Nephron progenitor cell (in vitro differentiated cells): ENCODE results near the gene WFIKKN1.

ENCODE experiments used
- DNase-seq: peaks from one replicate; pipeline ENCODE4 v3.0.0; 2021
- H3K27ac Mint-ChIP-seq: 2 replicates; pipeline ENCODE4 v1.8.0; 2021; ENCODE audit warnings: mild to moderate bottlenecking, moderate library complexity, mixed read lengths
- H3K27me3 Mint-ChIP-seq: 2 replicates; pipeline ENCODE4 v1.8.0; 2021; ENCODE audit warnings: mild to moderate bottlenecking, low read depth, mixed read lengths; ENCODE audit not compliant: poor library complexity
- H3K36me3 Mint-ChIP-seq: 2 replicates; pipeline ENCODE4 v1.8.0; 2021; ENCODE audit warnings: low read depth, mixed read lengths
- H3K4me1 Mint-ChIP-seq: 2 replicates; pipeline ENCODE4 v1.8.0; 2021; ENCODE audit warnings: mixed read lengths
- H3K4me3 Mint-ChIP-seq: 2 replicates; pipeline ENCODE4 v1.8.0; 2021; ENCODE audit warnings: mild to moderate bottlenecking, moderate library complexity, mixed read lengths
- H3K9me3 Mint-ChIP-seq: 2 replicates; pipeline ENCODE4 v1.8.0; 2021; ENCODE audit warnings: mild to moderate bottlenecking, moderate library complexity, mixed read lengths
- TF ChIP-seq, protein P1 (sequence below): fragments of 200-600 bp; sonication (generic); IDR thresholded peaks from 2 replicates; pipeline ENCODE4 v1.5.0; 2021; ENCODE audit warnings: antibody characterized with exemption

WFIKKN1 gene

DNA sequence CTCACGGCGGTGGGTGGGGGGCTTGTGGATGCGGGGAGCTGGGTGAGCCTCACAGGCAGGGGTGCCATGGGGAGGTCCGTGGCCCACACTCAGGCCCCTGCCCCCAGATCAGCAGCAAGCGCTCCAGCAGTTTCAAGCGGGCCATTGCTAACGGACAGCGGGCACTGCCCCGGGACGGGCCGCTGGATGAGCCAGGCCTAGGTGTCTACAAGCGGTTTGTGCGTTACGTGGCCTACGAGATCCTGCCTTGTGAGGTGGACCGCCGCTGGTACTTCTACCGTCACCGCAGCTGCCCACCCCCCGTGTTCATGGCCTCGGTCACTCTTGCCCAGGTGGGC is 45.7 kb downstream of the WFIKKN1 start:
- H3K36me3 Mint-ChIP-seq, result peaks cover 5% of the 10 kb centered on the region
- H3K4me3 Mint-ChIP-seq, result no peak overlapping the region
- peaks cover 23% of the 10 kb centered on the region for H3K4me1 Mint-ChIP-seq
- DNase-seq, result no peak
- peaks cover 18% of the 10 kb centered on the region for H3K27me3 Mint-ChIP-seq
- TF ChIP-seq, protein P1, sequence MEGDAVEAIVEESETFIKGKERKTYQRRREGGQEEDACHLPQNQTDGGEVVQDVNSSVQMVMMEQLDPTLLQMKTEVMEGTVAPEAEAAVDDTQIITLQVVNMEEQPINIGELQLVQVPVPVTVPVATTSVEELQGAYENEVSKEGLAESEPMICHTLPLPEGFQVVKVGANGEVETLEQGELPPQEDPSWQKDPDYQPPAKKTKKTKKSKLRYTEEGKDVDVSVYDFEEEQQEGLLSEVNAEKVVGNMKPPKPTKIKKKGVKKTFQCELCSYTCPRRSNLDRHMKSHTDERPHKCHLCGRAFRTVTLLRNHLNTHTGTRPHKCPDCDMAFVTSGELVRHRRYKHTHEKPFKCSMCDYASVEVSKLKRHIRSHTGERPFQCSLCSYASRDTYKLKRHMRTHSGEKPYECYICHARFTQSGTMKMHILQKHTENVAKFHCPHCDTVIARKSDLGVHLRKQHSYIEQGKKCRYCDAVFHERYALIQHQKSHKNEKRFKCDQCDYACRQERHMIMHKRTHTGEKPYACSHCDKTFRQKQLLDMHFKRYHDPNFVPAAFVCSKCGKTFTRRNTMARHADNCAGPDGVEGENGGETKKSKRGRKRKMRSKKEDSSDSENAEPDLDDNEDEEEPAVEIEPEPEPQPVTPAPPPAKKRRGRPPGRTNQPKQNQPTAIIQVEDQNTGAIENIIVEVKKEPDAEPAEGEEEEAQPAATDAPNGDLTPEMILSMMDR, result no peak
- no peaks in the 10 kb centered on the region for H3K9me3 Mint-ChIP-seq
- no peak overlapping the region for H3K27ac Mint-ChIP-seq

DNA sequence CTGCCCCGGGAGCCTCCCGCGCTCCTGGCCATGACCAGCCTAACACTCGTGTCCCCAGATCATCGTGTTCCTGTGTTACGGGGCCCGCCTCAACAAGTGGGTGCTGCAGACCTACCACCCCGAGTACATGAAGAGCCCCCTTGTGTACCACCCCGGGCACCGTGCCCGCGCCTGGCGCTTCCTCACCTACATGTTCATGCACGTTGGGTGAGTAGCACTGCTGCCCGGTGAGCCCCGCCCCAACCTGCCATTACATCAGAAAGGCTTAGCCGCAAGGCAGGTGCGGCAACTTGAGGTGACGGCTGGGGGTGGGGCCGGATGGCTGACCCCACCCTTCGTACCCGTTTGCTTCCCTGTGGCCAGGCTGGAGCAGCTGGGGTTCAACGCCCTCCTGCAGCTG is 46.1 kb downstream of the WFIKKN1 start:
- H3K27ac Mint-ChIP-seq, result no peak overlapping the region
- no peaks in the 10 kb centered on the region for H3K9me3 Mint-ChIP-seq
- H3K4me1 Mint-ChIP-seq, result peaks cover 26% of the 10 kb centered on the region
- no peak overlapping the region for H3K4me3 Mint-ChIP-seq
- TF ChIP-seq, protein P1, result no peak
- no peak for DNase-seq
- H3K27me3 Mint-ChIP-seq, result peaks cover 18% of the 10 kb centered on the region
- peaks cover 9% of the 10 kb centered on the region for H3K36me3 Mint-ChIP-seq

DNA sequence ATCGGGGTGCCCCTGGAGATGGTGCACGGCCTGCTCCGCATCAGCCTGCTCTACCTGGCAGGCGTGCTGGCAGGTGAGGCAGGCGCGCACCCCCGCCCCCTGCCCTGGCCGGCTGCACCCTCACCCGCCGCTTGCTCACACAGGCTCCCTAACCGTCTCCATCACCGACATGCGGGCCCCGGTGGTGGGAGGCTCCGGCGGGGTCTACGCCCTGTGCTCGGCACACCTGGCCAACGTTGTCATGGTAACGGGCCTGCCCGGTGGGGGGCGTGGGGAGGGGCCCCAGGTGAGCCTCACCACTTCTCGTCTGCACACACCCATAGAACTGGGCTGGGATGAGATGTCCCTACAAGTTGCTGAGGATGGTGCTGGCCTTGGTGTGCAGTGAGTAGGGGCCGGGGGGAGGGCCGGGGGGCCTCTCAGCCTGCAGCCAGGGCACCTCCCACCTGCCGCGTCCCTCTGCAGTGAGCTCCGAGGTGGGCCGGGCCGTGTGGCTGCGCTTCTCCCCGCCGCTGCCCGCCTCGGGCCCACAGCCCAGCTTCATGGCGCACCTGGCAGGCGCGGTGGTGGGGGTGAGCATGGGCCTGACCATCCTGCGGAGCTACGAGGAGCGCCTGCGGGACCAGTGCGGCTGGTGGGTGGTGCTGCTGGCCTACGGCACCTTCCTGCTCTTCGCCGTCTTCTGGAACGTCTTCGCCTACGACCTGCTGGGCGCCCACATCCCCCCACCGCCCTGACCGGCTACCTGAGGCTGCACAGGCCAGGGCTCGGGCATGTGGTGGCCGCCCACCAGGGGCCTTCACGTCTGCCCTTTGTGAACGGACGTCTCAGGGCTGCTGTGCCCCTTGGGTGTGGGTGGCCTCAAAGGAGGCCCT is 46.8 kb downstream of the WFIKKN1 start:
- no peak overlapping the region for H3K4me3 Mint-ChIP-seq
- peaks cover 18% of the 10 kb centered on the region for H3K27me3 Mint-ChIP-seq
- H3K4me1 Mint-ChIP-seq, result peaks cover 33% of the 10 kb centered on the region
- H3K27ac Mint-ChIP-seq, result no peak overlapping the region
- no peaks in the 10 kb centered on the region for H3K9me3 Mint-ChIP-seq
- no peak for DNase-seq
- TF ChIP-seq, protein P1, result no peak
- peaks cover 10% of the 10 kb centered on the region for H3K36me3 Mint-ChIP-seq

DNA sequence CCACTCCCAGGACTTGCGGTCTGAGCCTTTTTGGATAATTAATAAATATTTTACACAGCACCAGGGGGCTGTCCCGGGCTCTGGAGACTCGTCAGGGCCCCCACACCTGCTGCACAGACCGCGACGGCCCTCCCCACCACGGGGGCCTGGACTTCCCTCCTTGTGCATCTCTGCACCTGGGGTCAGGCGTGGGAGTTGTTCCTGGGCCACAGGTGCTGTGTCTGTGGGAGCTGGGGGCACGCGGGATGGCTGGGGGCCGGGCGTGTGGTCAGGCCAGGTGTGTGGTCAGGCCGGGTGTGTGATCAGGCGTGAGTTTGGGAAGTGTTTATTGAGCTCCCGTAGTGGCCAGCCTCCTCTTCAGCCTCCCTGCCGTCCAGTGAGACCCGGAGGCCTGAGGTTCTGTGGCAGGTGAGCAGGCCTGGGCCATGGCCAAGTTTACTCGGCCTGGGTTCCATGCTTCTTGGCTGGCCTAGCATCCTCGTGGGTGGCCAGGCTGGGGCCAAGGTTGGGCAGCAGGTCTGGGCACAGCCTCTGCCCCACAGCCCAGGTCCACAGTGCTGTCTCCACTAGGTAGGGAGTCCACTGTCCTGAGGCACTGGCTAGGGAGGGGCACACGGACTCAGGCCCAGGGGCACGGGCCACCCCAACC is 47.5 kb downstream of the WFIKKN1 start:
- H3K36me3 Mint-ChIP-seq, result peaks cover 10% of the 10 kb centered on the region
- H3K27me3 Mint-ChIP-seq, result peaks cover 18% of the 10 kb centered on the region
- no peak for DNase-seq
- H3K9me3 Mint-ChIP-seq, result no peaks in the 10 kb centered on the region
- TF ChIP-seq, protein P1, result no peak
- H3K4me3 Mint-ChIP-seq, result no peak overlapping the region
- no peak overlapping the region for H3K27ac Mint-ChIP-seq
- H3K4me1 Mint-ChIP-seq, result peaks cover 41% of the 10 kb centered on the region

DNA sequence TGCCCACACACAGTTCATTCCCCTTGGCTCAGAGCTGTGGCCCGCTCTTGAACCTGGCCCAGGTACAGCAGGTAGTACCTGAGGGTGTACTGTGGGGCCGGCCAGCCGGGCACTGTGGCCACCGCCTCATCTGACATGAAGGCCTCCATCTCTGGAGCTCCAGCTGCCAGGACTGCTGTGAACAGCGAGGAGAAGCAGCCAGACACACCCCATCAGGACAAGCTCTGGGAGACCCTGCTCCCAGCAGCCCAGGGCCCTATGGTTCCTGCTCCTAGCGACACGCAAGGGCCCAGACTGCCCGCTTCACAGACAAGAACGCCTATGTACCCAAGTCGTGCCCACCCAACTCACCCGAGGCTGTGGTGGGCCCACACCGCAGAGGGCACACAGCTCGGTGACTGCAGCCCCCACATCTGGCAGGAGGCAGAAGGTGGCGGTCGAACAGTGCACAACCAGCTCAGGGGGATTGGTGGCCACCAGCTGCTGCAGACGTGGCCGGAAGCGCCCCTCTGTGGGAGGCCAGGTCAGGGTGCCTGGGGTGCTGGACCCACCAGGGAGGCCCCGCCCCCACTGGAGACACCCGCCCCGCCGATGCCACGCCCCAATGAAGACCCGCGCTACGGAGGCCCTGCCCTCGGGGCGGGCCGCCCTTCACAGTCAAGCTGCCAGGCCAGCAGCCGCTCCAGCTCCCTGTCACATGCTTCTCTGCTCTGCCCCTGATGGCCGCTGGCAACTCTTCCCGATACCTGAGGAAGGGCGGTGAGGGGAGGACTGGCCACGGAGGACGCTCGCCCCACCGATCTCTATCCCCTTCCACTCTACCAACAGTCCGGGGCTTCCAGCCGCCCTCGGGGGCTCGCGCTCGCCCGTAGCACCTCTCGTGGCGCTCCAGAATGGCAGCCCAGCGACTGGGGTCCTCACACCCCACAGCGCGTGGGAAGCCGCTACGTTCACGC is 48.4 kb downstream of the WFIKKN1 start:
- Mint-ChIP-seq H3K36me3 (peaks cover 10% of the 10 kb centered on the region), H3K4me3 (peak overlapping the region; percentile 86), H3K27me3 (peaks cover 18% of the 10 kb centered on the region), H3K9me3 (no peaks in the 10 kb centered on the region), H3K4me1 (peaks cover 42% of the 10 kb centered on the region), H3K27ac (no peak overlapping the region)
- DNase-seq, result peak; percentile 74
- TF ChIP-seq, protein P1, result no peak
